DND-41 (cell line): ENCODE results near the gene GFAP.

Experiments used
- ATAC-seq: fragments of 200-7000 bp; cut with Tn5 transposase; 3 replicates; pipeline ENCODE4 v1.9.1; 2021; ENCODE audit warnings: low read depth; ENCODE audit not compliant: insufficient read depth
- DNase-seq: peaks from one replicate; pipeline ENCODE4 v3.0.0-alpha.2; 2020
- H2AFZ ChIP-seq: 2 replicates; pipeline ENCODE4 v1.6.0; 2012; ENCODE audit warnings: low read depth, low read length
- H3K27ac ChIP-seq: 2 replicates; pipeline ENCODE4 v1.5.1; 2012; ENCODE audit warnings: low read length, inconsistent platforms
- H3K27me3 ChIP-seq: fragments of 200-600 bp; sonication (generic); 2 replicates; pipeline ENCODE4 v1.6.0; 2012; ENCODE audit warnings: low read length, mild to moderate bottlenecking, inconsistent platforms; ENCODE audit not compliant: insufficient read depth, poor library complexity
- H3K36me3 ChIP-seq: 2 replicates; pipeline ENCODE4 v1.5.1; 2012; ENCODE audit warnings: low read length, inconsistent platforms; ENCODE audit not compliant: insufficient read depth
- H3K4me1 ChIP-seq: 2 replicates; pipeline ENCODE4 v1.5.1; 2012; ENCODE audit warnings: mild to moderate bottlenecking, low read length; ENCODE audit not compliant: insufficient read depth
- H3K4me2 ChIP-seq: 2 replicates; pipeline ENCODE4 v1.6.0; 2012; ENCODE audit warnings: mild to moderate bottlenecking, moderate library complexity, low read length, inconsistent platforms; ENCODE audit not compliant: insufficient read depth
- H3K4me3 ChIP-seq, 2 experiments: fragments of 200-600 bp in 1 of 2; shearing (Covaris generic) in 1 of 2; 2 replicates each; pipeline ENCODE4 v1.5.1; 2012 to 2016; ENCODE audit warnings: inconsistent platforms in 2 of 2, low read length in 2 of 2, mild to moderate bottlenecking in 2 of 2, low read depth in 1 of 2, moderate library complexity in 1 of 2
- H3K79me2 ChIP-seq: 2 replicates; pipeline ENCODE4 v1.6.0; 2012; ENCODE audit warnings: low read length, inconsistent platforms; ENCODE audit not compliant: insufficient read depth
- H3K9ac ChIP-seq: 2 replicates; pipeline ENCODE4 v1.6.0; 2012; ENCODE audit warnings: low read depth, mild to moderate bottlenecking, inconsistent platforms, low read length, moderate library complexity
- H3K9me3 ChIP-seq: 2 replicates; pipeline ENCODE4 v1.5.1; 2012; ENCODE audit warnings: low read length, moderate library complexity, mild to moderate bottlenecking, inconsistent platforms; ENCODE audit not compliant: insufficient read depth, severe bottlenecking
- H4K20me1 ChIP-seq: 2 replicates; pipeline ENCODE4 v1.6.0; 2012; ENCODE audit warnings: low read length; ENCODE audit not compliant: insufficient read depth
- EZH2 ChIP-seq: IDR thresholded peaks from 3 replicates; pipeline ENCODE4 v1.6.1; 2012; ENCODE audit warnings: borderline replicate concordance, low read depth, mild to moderate bottlenecking, moderate library complexity, low read length, inconsistent platforms; ENCODE audit not compliant: severe bottlenecking
- TF ChIP-seq, protein P1 (sequence below): IDR thresholded peaks from 2 replicates; pipeline ENCODE4 v1.5.1; 2012; ENCODE audit warnings: borderline replicate concordance, low read length, moderate library complexity, mild to moderate bottlenecking; ENCODE audit not compliant: poor library complexity, severe bottlenecking; ENCODE audit errors: extremely low read depth

GFAP gene

GRCh38 chr17:44879376-44879775 is 35.9 kb downstream of the GFAP start:
- no peak overlapping the region for H3K4me3 ChIP-seq
- ATAC-seq (no peak), DNase-seq (no peak)
- TF ChIP-seq EZH2: no peak
- TF ChIP-seq, protein P1, sequence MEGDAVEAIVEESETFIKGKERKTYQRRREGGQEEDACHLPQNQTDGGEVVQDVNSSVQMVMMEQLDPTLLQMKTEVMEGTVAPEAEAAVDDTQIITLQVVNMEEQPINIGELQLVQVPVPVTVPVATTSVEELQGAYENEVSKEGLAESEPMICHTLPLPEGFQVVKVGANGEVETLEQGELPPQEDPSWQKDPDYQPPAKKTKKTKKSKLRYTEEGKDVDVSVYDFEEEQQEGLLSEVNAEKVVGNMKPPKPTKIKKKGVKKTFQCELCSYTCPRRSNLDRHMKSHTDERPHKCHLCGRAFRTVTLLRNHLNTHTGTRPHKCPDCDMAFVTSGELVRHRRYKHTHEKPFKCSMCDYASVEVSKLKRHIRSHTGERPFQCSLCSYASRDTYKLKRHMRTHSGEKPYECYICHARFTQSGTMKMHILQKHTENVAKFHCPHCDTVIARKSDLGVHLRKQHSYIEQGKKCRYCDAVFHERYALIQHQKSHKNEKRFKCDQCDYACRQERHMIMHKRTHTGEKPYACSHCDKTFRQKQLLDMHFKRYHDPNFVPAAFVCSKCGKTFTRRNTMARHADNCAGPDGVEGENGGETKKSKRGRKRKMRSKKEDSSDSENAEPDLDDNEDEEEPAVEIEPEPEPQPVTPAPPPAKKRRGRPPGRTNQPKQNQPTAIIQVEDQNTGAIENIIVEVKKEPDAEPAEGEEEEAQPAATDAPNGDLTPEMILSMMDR: no peak
- no peaks in the 10 kb centered on the region for H3K4me1 ChIP-seq
- H3K27ac ChIP-seq: no peak overlapping the region
- 0 out of 2 replicates have a peak, but pooled peaks cover 6% of the 10 kb centered on the region for H4K20me1 ChIP-seq
- H3K79me2 ChIP-seq: no peaks in the 10 kb centered on the region
- no peaks in the 10 kb centered on the region for H3K27me3 ChIP-seq
- peaks cover 95% of the 10 kb centered on the region for H3K36me3 ChIP-seq
- no peak overlapping the region for H3K4me2 ChIP-seq
- H3K9ac ChIP-seq: no peak overlapping the region
- no peak overlapping the region for H2AFZ ChIP-seq
- no peaks in the 10 kb centered on the region for H3K9me3 ChIP-seq

DNA sequence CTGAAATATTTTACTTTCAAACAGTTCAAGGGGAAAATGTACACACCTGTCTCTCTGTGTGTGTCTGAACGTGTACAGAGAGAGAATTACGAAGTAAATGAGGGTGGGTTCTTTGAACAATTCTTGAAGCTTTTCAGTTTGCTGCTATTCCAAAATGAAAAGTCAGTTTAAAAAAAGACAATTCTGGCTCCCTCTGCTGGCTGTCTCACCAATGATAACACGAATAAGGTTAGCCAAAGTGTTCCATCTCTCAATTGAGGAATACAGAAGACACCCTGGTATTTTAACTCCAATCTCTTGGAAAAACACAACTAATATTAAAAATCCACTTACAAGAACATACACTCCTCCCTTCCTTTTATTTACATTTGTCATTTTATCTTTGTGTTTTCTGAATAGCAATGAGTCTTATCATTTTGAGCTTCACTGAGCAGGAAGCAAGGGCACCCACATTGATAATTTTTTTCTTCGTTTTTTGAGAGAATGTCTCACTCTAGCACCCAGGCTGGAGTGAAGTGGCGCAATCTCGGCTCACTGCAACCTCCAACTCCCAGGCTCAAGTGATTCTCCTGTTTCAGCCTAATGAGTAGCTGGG is 36.6 kb downstream of the GFAP start:
- DNase-seq: peak; percentile 39
- peaks cover 93% of the 10 kb centered on the region for H3K36me3 ChIP-seq
- no peak overlapping the region for H2AFZ ChIP-seq
- H3K9ac ChIP-seq: no peak overlapping the region
- H3K4me3 ChIP-seq: no peak overlapping the region
- TF ChIP-seq EZH2: no peak
- TF ChIP-seq, protein P1: peak; percentile 73
- H3K4me1 ChIP-seq: no peaks in the 10 kb centered on the region
- no peaks in the 10 kb centered on the region for H3K27me3 ChIP-seq
- H3K4me2 ChIP-seq: no peak overlapping the region
- H3K79me2 ChIP-seq: no peaks in the 10 kb centered on the region
- no peak overlapping the region for H3K27ac ChIP-seq
- ATAC-seq: peak; percentile 50; the same call in 1 of the 3 replicates
- H3K9me3 ChIP-seq: no peaks in the 10 kb centered on the region
- H4K20me1 ChIP-seq: 0 out of 2 replicates have a peak, but pooled peaks cover 6% of the 10 kb centered on the region

- TF ChIP-seq, protein P1: no peak
- TF ChIP-seq EZH2: no peak
- no peaks in the 10 kb centered on the region for H3K9me3 ChIP-seq
- no peak overlapping the region for H3K9ac ChIP-seq
- no peak overlapping the region for H3K27ac ChIP-seq
- H3K4me3 ChIP-seq: no peak overlapping the region
- no peaks in the 10 kb centered on the region for H3K27me3 ChIP-seq
- H3K4me1 ChIP-seq: no peaks in the 10 kb centered on the region
- ATAC-seq (no peak), DNase-seq (no peak)
- H3K79me2 ChIP-seq: no peaks in the 10 kb centered on the region
- peaks cover 8% of the 10 kb centered on the region; the same call in 1 of the 2 replicates for H4K20me1 ChIP-seq
- no peak overlapping the region for H3K4me2 ChIP-seq
- no peak overlapping the region for H2AFZ ChIP-seq
- peaks cover 91% of the 10 kb centered on the region for H3K36me3 ChIP-seq
Observed at GRCh38 chr17:44877121-44877520, 38.2 kb downstream of the GFAP start.

DNA sequence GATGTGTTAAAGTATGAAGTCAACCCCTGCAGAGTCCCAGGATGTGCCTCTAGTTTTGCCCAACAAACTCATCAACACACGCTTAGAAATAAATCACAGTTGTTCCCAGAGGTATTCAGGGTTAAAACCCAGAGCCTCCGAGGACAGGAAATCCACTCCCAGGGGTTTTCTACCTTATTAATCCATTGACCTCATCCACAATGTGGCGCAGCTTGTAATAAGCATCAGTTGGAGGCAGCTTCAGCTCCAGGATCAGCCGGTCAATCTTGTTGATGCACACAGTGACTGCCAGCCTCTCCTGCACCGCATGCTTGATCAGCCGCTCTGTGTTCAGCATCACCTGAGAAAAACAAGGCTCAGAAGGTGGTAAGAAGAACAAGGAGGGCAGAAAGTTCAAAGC is 39.5 kb downstream of the GFAP start:
- Histone ChIP-seq H3K27ac (no peak overlapping the region), H3K9me3 (no peaks in the 10 kb centered on the region), H3K79me2 (no peaks in the 10 kb centered on the region), H2AFZ (no peak overlapping the region), H3K36me3 (peaks cover 90% of the 10 kb centered on the region), H3K9ac (no peak overlapping the region), H3K4me2 (no peak overlapping the region), H3K4me3 (no peak overlapping the region), H3K27me3 (no peaks in the 10 kb centered on the region), H4K20me1 (peaks cover 8% of the 10 kb centered on the region; the same call in 1 of the 2 replicates), H3K4me1 (no peaks in the 10 kb centered on the region)
- ATAC-seq (no peak), DNase-seq (no peak)
- TF ChIP-seq EZH2: no peak
- TF ChIP-seq, protein P1: no peak
